HepG2 (cell line): ENCODE results near the gene SCIN. TPM values are rescaled to one million over a fixed set of nuclear protein-coding genes. Genes with fewer than 3 reads are reported as not detected.

Experiments used
- HDAC1 ChIP-seq: sonication (generic); formaldehyde crosslinking; IDR thresholded peaks from 2 replicates; pipeline ENCODE4 v1.5.1; 2020; ENCODE audit warnings: mild to moderate bottlenecking, missing genetic modification reagents
- IRF1 ChIP-seq: sonication (generic); formaldehyde crosslinking; IDR thresholded peaks from 2 replicates; pipeline ENCODE4 v1.4.0; 2020; ENCODE audit warnings: low read depth, mild to moderate bottlenecking, missing genetic modification reagents
- MTA1 ChIP-seq: sonication (generic); formaldehyde crosslinking; IDR thresholded peaks from 2 replicates; pipeline ENCODE4 v1.4.0; 2020; ENCODE audit warnings: missing genetic modification reagents, mild to moderate bottlenecking, borderline replicate concordance
- SIN3A ChIP-seq: IDR thresholded peaks from 2 replicates; pipeline ENCODE4 v1.6.1; 2011; ENCODE audit warnings: low read depth, mild to moderate bottlenecking, control low read depth, low read length, borderline replicate concordance
- TFE3 ChIP-seq: IDR thresholded peaks from 2 replicates; pipeline ENCODE4 v1.6.1; 2016
- TMF1 ChIP-seq: sonication (generic); formaldehyde crosslinking; IDR thresholded peaks from 2 replicates; pipeline ENCODE4 v1.8.1; 2022; ENCODE audit warnings: low read depth, missing genetic modification reagents
- ZEB1 ChIP-seq: IDR thresholded peaks from 2 replicates; pipeline ENCODE4 v1.6.1; 2012; ENCODE audit warnings: mild to moderate bottlenecking, low read depth, inconsistent platforms; ENCODE audit not compliant: insufficient replicate concordance
- ZFY ChIP-seq: sonication (generic); formaldehyde crosslinking; IDR thresholded peaks from 2 replicates; pipeline ENCODE4 v1.4.0; 2020; ENCODE audit warnings: missing genetic modification reagents
- ZIK1 ChIP-seq: sonication (generic); formaldehyde crosslinking; IDR thresholded peaks from 2 replicates; pipeline ENCODE4 v1.5.0; 2020; ENCODE audit warnings: mild to moderate bottlenecking, low read depth, missing genetic modification reagents, borderline replicate concordance
- ZNF18 ChIP-seq: sonication (generic); formaldehyde crosslinking; IDR thresholded peaks from 2 replicates; pipeline ENCODE4 v1.8.0; 2022; ENCODE audit warnings: mild to moderate bottlenecking, missing genetic modification reagents; ENCODE audit not compliant: insufficient replicate concordance
- ZNF614 ChIP-seq: IDR thresholded peaks from 2 replicates; pipeline ENCODE4 v1.6.1; 2018; ENCODE audit warnings: missing biosample characterization, missing genetic modification reagents, inconsistent platforms, borderline replicate concordance
- ZNF629 ChIP-seq: sonication (generic); formaldehyde crosslinking; conservative IDR thresholded peaks from 2 replicates; pipeline ENCODE4 v1.5.0; 2020; ENCODE audit warnings: missing genetic modification reagents
- ZNF710 ChIP-seq: sonication (generic); formaldehyde crosslinking; IDR thresholded peaks from 2 replicates; pipeline ENCODE4 v1.5.0; 2020; ENCODE audit warnings: mild to moderate bottlenecking, missing genetic modification reagents, borderline replicate concordance
- polyA plus RNA-seq, 8 experiments: library from polyadenylated mRNA; depleted of rRNA in 3 of 8; stranded (reverse) in 7 of 8; unstranded in 1 of 8; fragments of >200 nt; fragmentation: Illumina TruSeq in 4 of 8; extraction: Trizol in 4 of 8; gene quantifications; 2 replicates each; pipeline versions ENCODE4 v1.2.1 to v1.2.3, GENCODE V29; 2011 to 2016; ENCODE audit warnings: low read depth in 4 of 8, missing spikeins in 1 of 8, mixed read lengths in 1 of 8; ENCODE audit not compliant: insufficient read depth in 1 of 8
- total RNA-seq, 5 experiments: library from RNA; depleted of rRNA; stranded (reverse); fragments of >200 nt; fragmentation: Illumina TruSeq; extraction: Trizol; gene quantifications; 2 replicates each; pipeline ENCODE4 v1.2.3, GENCODE V29; 2016; ENCODE audit warnings: low read depth in 1 of 5
- TF ChIP-seq, protein P1 (sequence below): sonication (generic); formaldehyde crosslinking; IDR thresholded peaks from 2 replicates; pipeline ENCODE4 v1.5.1; 2020; ENCODE audit warnings: mild to moderate bottlenecking, moderate library complexity, missing genetic modification reagents
- TF ChIP-seq, protein P2 (sequence below): sonication (generic); formaldehyde crosslinking; IDR thresholded peaks from 2 replicates; pipeline ENCODE4 v1.5.0; 2020; ENCODE audit warnings: missing genetic modification reagents
- TF ChIP-seq, protein P3 (sequence below): sonication (generic); formaldehyde crosslinking; IDR thresholded peaks from 2 replicates; pipeline ENCODE4 v1.4.0; 2020; ENCODE audit warnings: low read depth, mild to moderate bottlenecking, missing genetic modification reagents

Gene SCIN
- total and polyA plus RNA-seq, 2 of the 13 experiments (the other 11 are each of a cell fraction or from before 2014, with no cell fraction given) = not detected

DNA sequence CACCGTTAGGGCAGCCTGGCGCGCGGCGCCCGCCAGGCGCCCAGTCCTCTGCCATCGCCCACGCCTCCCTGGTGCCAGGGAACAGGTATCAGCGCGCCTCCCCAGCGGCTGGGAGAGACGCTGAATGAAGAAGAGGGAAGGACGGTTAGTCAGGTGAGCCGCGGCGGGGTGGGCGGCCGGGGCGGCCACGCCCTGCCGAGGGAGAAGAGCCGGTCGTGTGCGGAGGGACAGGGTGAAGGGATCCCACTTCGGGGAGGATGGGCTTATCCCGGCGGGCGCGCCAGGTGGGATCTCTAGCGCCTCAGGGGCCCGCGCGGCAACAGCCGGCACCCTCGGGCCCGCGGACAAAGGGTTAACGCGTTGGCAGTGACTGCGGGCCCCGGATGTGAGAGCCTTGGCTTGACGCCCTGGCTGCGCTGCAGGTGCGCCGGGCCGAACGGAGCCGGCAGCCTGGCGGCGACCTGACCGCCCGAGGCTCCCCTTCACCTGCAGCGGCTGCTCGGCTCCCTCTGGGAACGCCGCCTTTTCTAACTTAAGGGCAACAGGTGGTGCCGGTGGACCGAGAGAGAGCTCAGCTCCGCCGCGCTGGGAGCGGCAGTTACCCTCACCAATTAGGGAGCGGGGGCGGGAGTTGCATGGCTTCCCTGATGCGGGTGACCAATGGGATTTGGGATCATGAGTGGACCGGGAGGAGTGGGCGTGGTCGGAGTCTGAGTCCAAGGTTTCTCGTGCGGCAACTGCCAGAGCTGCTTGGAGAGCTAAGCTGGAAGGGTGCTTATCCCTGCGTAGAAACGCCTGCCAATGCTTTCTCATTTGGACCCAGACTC is 116.6 kb downstream of the SCIN start, which contains the start of gene ARL4A (continued):
- peak; percentile 73 for TF ChIP-seq ZNF18
- 0 out of 2 replicates have a peak, but pooled peaks have one; percentile 55 for TF ChIP-seq ZIK1
- peak; percentile 46; the same call in 1 of the 2 replicates for TF ChIP-seq TFE3
- peak; percentile 37; the same call in 1 of the 2 replicates for TF ChIP-seq ZNF614
- TF ChIP-seq ZFY = peak; percentile 53
- 0 out of 2 replicates have a peak, but pooled peaks have one; percentile 18 for TF ChIP-seq ZNF710
- TF ChIP-seq SIN3A = peak; percentile 94
- no peak; the same call in 1 of the 2 replicates for TF ChIP-seq ZNF629 (CRISPR knock-in tag)
- TF ChIP-seq TMF1 = 0 out of 2 replicates have a peak, but pooled peaks have one; percentile 26
- peak; percentile 80 for TF ChIP-seq ZEB1
- TF ChIP-seq HDAC1 (CRISPR knock-in tag) = no peak; the same call in 1 of the 2 replicates
- TF ChIP-seq, protein P1, sequence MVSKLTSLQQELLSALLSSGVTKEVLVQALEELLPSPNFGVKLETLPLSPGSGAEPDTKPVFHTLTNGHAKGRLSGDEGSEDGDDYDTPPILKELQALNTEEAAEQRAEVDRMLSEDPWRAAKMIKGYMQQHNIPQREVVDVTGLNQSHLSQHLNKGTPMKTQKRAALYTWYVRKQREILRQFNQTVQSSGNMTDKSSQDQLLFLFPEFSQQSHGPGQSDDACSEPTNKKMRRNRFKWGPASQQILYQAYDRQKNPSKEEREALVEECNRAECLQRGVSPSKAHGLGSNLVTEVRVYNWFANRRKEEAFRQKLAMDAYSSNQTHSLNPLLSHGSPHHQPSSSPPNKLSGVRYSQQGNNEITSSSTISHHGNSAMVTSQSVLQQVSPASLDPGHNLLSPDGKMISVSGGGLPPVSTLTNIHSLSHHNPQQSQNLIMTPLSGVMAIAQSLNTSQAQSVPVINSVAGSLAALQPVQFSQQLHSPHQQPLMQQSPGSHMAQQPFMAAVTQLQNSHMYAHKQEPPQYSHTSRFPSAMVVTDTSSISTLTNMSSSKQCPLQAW (CRISPR knock-in tag) = peak; percentile 69; the same call in 1 of the 2 replicates
- no peak for TF ChIP-seq IRF1 (CRISPR knock-in tag)
- no peak for TF ChIP-seq MTA1
- TF ChIP-seq, protein P2, sequence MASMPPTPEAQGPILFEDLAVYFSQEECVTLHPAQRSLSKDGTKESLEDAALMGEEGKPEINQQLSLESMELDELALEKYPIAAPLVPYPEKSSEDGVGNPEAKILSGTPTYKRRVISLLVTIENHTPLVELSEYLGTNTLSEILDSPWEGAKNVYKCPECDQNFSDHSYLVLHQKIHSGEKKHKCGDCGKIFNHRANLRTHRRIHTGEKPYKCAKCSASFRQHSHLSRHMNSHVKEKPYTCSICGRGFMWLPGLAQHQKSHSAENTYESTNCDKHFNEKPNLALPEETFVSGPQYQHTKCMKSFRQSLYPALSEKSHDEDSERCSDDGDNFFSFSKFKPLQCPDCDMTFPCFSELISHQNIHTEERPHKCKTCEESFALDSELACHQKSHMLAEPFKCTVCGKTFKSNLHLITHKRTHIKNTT (CRISPR knock-in tag) = no peak
- TF ChIP-seq, protein P3, sequence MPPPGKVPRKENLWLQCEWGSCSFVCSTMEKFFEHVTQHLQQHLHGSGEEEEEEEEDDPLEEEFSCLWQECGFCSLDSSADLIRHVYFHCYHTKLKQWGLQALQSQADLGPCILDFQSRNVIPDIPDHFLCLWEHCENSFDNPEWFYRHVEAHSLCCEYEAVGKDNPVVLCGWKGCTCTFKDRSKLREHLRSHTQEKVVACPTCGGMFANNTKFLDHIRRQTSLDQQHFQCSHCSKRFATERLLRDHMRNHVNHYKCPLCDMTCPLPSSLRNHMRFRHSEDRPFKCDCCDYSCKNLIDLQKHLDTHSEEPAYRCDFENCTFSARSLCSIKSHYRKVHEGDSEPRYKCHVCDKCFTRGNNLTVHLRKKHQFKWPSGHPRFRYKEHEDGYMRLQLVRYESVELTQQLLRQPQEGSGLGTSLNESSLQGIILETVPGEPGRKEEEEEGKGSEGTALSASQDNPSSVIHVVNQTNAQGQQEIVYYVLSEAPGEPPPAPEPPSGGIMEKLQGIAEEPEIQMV (CRISPR knock-in tag) = no peak
